Retinal pigment epithelial cell (primary cell): ENCODE measurements around the gene RNF43.

Source experiments
- DNase-seq: peaks from one replicate; pipeline ENCODE4 v3.0.0-alpha.2; 2010; ENCODE audit warnings: low read depth
- H3K4me3 ChIP-seq: 2 replicates; pipeline ENCODE4 v1.5.1; 2011; ENCODE audit warnings: mild to moderate bottlenecking, low read length, control low read depth, moderate library complexity
- TF ChIP-seq, protein P1 (sequence below): conservative IDR thresholded peaks from 2 replicates; pipeline ENCODE4 v1.5.1; 2011; ENCODE audit warnings: low read depth, low read length, control low read depth, inconsistent platforms

RNF43 gene

DNA sequence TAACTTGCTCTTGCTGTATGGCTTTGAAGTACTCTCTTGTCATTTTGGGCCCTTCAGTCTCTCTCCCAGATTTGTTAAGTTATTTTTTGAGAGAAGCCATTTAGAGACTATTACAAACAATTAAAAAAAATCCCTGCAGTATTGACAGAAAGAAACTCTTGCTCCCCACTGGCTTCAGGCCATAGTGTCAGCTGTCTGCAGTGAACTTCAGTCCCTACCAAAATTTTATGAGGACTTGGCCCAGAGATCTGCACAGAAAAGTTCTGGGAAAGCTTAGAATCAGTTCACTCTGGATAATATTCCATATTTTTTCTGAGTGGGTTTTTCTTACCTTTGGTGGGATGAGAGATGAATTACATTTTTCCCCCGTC, 34.5 kb downstream of the RNF43 start:
- no peak for DNase-seq
- TF ChIP-seq, protein P1, sequence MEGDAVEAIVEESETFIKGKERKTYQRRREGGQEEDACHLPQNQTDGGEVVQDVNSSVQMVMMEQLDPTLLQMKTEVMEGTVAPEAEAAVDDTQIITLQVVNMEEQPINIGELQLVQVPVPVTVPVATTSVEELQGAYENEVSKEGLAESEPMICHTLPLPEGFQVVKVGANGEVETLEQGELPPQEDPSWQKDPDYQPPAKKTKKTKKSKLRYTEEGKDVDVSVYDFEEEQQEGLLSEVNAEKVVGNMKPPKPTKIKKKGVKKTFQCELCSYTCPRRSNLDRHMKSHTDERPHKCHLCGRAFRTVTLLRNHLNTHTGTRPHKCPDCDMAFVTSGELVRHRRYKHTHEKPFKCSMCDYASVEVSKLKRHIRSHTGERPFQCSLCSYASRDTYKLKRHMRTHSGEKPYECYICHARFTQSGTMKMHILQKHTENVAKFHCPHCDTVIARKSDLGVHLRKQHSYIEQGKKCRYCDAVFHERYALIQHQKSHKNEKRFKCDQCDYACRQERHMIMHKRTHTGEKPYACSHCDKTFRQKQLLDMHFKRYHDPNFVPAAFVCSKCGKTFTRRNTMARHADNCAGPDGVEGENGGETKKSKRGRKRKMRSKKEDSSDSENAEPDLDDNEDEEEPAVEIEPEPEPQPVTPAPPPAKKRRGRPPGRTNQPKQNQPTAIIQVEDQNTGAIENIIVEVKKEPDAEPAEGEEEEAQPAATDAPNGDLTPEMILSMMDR = no peak
- H3K4me3 ChIP-seq = no peak overlapping the region

DNA sequence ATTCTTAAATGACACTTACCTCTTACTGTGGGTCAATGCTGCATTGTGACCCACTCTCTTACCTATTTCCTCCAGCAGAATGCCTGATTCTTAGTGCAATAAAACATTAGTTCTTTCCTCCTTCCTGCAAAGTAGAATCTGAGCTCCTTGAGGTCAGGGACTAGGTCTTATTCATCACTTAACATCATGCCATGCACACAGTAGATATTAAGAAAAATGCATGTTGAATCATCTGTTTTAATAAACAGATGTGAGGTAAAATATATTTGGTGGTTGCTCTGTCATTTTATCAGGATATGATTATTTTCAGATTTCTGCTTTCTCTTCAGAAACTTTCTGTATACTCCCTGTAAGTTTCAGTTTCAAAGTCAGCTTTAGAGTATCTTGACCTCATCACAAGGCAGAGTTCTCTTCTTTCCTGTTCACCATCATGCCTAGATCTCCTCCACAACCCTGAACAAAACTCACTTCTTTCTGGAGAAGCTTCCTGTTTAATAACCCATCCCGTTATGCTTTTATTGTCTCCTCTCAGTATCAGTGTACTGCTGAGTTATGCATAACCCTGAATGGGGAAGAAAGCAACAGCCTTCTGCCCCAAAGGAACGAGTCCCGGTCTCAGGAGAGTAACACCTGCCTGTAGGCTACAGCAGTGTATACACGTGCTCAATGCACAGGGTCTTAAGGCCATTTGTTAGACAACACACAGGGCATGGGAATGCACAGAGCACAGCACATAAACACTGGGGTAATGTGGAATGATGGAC, 35.0 kb downstream of the RNF43 start:
- no peak for DNase-seq
- no peak overlapping the region for H3K4me3 ChIP-seq
- TF ChIP-seq, protein P1 = no peak

DNA sequence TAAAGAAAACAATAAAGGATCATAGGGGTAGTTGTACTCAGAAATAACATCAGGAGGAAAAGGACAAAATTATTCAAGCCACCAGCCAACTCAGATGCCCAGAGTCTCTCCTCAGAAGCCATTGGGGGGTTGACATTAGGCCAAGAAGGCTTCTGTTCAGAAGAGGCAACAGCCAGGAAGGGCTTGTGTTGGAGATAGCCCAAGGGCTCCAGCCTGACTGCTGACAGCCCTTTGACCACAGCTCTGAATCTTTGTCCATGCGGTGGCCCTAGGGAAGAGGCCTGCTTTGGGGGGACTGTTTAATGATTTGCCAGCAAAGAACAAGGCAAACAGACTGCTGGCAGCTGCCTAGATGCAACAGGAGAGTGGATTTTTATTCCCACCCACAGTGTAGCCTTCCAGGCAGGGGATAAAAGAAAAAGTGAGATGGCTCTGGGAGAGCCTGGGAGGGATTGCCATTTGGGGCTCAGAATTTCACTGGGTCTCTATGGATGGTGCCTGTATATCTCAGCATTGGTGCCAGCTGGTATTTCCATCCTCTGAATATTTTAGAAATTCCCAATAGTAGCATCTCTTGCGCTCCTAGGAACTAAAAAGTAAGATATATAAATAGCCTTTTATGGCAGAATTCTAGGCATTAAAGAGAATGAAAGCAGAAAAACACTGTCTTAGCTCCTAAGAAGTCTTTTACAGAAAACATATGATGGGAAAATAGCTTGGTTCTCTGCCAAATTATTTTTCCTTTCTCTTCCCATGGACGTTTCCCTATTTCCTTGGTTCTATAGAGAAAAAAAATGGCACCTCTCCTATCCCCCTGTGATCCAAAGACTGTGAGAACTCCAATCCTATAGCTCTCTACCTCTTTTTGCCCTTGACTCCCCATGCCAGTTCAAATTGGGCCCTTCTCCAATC, 36.0 kb downstream of the RNF43 start:
- no peak for DNase-seq
- H3K4me3 ChIP-seq = no peak overlapping the region
- TF ChIP-seq, protein P1 = no peak

DNA sequence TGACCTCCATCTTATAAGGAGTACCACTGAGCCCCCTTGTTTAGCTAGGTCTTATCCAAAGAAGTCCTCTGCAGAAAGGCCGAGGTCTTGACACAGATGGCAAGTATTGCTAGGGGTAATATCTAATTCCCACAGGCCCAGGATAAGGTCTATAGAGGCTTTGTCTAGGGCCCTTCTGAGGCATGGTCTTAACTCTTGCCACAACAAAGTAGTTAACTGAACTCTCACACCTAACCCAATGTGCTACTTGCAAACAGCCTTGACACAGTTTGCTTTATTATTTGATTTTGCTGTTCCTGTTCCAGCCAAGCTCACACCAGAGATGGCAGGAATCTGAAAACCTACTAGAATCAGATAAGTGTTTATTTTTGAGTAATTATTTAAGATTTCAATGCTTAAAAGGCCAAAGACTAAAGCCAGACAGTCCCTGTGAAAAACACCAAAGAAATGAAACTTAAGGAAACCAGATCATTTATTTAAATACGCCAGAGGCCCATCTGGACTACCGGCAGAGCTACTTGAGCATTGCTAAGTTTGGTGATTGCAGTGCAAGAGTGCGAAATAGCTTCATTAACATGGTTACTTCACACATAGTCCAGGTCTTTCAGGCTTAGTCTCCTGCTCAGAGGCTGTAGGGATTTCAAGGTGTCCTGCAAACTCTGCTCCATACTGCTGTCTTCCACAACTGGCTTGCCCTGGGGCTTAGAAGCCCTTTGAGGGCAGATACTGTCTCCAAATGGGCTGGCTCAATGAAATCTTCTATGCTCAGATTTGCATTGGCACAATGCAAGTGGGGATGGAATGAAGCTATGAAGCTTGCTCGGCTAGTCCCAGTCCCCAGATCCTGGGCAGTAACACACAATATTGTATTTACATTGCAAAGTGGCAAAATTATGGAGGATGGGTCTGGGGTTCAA, 36.9 kb downstream of the RNF43 start:
- DNase-seq = no peak
- TF ChIP-seq, protein P1 = no peak
- H3K4me3 ChIP-seq = no peak overlapping the region

DNA sequence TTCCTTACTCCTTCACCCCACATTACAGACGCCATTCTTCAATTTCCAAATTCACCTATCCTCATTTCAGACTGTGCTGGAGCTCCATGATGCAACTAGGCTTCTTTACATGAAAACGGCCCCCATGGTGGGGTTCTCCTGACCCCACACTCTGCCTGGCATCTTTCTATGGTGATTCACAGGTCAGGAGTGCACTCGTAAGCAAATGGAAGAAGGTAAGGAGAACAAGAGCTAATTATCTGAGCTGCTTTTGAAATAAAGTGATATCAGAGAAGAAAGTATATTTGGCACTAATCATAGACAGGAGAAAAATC, 37.9 kb downstream of the RNF43 start:
- DNase-seq = no peak
- no peak overlapping the region for H3K4me3 ChIP-seq

DNA sequence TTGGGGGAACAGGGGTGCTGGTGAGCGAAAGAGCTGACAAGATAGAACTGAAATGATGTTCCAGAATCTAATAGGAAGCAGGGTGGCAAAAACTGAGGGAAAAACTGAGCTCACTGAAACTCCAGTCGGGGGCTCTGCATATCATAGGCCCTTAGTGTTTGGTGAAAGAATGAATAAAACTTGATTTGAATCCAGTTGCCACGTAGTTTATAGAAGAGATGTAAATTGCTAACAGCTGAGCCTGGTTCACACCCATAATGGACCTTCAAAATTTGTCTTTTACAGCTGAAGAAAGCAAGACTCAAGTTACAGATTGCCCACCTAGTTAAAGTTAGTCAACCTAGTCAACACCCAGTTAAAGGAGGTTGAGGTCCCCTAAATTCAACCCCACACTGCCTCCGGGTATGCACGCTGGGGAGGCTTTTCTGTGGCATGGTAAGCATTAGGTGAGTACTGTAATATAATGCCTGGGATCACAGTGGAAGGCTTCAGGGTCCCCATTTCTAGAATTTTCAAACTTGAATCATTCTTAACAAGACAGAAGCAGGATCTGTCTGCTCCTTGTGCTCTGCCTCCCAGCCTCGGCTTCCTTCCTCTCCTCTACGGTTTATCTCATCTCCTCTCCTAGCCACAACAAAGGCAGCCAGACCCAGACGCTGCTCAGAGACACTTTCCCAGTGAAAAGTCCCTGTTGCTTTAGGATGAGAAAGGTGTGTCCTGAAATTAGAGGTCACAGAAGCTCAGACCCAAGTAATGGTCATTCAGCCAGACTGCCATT, 38.4 kb downstream of the RNF43 start:
- H3K4me3 ChIP-seq = no peak overlapping the region
- DNase-seq = no peak
- TF ChIP-seq, protein P1 = no peak

More for the DNA sequence above, 37.9 kb downstream of the RNF43 start:
- TF ChIP-seq, protein P1 = no peak
